ENCODE results near the gene ANO7.

Gene ANO7, protein sequence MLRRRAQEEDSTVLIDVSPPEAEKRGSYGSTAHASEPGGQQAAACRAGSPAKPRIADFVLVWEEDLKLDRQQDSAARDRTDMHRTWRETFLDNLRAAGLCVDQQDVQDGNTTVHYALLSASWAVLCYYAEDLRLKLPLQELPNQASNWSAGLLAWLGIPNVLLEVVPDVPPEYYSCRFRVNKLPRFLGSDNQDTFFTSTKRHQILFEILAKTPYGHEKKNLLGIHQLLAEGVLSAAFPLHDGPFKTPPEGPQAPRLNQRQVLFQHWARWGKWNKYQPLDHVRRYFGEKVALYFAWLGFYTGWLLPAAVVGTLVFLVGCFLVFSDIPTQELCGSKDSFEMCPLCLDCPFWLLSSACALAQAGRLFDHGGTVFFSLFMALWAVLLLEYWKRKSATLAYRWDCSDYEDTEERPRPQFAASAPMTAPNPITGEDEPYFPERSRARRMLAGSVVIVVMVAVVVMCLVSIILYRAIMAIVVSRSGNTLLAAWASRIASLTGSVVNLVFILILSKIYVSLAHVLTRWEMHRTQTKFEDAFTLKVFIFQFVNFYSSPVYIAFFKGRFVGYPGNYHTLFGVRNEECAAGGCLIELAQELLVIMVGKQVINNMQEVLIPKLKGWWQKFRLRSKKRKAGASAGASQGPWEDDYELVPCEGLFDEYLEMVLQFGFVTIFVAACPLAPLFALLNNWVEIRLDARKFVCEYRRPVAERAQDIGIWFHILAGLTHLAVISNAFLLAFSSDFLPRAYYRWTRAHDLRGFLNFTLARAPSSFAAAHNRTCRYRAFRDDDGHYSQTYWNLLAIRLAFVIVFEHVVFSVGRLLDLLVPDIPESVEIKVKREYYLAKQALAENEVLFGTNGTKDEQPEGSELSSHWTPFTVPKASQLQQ

DNA sequence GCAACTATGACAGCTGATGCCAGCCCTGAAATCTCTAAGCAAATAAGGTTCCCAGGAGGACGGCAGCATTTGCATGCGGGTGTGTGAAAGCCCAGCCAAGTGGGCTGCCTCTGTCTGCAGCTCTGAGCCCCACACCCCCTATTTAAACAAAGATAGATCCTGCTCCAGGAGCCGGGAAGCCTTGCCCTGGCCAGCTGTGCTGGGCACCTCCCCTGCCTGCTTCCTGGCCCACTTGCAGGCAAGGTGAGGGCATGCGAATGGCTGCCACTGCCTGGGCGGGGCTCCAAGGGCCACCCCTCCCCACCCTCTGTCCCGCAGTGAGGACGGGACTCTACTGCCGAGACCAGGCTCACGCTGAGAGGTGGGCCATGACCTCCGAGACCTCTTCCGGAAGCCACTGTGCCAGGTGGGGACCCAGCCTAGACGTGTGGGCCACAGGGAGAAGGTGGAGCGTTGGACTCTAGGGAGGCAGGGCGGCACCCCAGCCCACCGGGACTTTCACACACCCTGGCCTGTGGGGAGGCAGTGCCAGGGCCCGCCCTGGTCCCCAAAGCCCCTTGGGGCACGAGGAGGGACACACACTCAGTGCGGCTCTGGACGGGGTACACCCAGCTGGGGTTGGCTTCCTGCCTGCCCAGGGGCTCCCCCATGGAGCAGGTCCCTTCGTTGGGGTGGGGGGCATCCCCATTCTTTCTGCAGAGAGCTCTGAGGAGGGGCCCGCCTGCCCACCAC lies at the start of gene ANO7:
Gene ANO7, plus strand, starts transcription at position 317 of the 732 bp plus-strand sequence. CDS start 1,387 bp downstream, outside the sequence.
- in situ Hi-C loops (cut with MboI; ENCODE audit: low sequenced_read_pairs) = no loop called here

DNA sequence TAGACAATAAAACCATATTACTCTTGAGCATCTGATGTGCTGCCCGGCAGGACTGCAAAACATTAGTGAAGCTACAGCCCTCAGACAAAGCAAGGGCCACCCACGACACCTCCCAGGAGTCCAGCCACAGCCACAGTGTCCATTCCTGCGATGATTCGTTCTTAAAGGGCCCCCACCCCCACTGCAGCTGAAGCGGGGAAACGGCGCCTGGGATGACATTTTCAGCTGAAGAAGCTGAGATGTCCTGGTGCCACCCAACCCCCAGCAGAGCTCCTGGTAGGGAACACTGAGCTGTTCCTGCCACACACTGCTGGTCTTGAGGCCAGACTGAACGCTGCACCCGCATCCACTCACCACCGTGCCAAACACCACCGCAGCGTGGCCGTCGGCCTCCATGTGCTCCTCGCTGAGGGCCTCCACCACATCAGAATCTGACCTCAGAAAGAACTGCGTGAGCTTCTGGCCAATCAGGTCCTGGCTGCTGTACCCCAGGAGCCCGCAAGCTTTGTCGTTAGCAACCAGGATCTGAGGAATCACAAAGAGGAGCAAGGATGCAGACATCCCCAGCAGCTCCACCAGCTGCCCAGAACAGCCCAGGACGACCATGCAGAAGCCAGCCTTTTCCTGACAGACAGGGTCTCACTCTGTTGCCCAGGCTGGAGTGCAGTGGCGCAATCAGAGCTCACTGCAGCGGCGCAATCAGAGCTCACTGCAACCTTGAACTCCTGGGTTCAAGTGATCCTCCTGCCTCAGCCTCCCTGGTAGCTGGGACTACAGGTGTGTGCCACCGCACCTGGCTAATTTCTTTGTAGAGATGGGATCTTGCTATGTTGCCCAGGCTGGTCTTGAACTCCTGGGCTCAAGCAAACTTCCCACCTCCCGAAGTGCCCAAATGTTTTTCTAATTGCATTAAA lies 48.7 kb upstream of the ANO7 start:
- in situ Hi-C loops (cut with MboI; ENCODE audit: low sequenced_read_pairs) = no loop called here

- in situ Hi-C loops (cut with MboI; ENCODE audit: low sequenced_read_pairs) = no loop called here
These were observed 48.0 kb upstream of the ANO7 start for GRCh38 chr2:241140445-241140840.

- in situ Hi-C loops (cut with MboI; ENCODE audit: low sequenced_read_pairs) = no loop called here
These were observed 47.2 kb upstream of the ANO7 start for GRCh38 chr2:241141214-241141770.

- in situ Hi-C loops (cut with MboI; ENCODE audit: low sequenced_read_pairs) = no loop called here
These were observed 46.4 kb upstream of the ANO7 start for GRCh38 chr2:241142063-241142462.

GRCh38 chr2:241142593-241142992 lies 45.9 kb upstream of the ANO7 start:
- in situ Hi-C loops (cut with MboI; ENCODE audit: low sequenced_read_pairs) = no loop called here

GRCh38 chr2:241146286-241146685 lies 42.2 kb upstream of the ANO7 start:
- in situ Hi-C loops (cut with MboI; ENCODE audit: low sequenced_read_pairs) = no loop called here

- in situ Hi-C loops (cut with MboI; ENCODE audit: low sequenced_read_pairs) = no loop called here
These were observed 41.1 kb upstream of the ANO7 start for GRCh38 chr2:241147336-241147735.

DNA sequence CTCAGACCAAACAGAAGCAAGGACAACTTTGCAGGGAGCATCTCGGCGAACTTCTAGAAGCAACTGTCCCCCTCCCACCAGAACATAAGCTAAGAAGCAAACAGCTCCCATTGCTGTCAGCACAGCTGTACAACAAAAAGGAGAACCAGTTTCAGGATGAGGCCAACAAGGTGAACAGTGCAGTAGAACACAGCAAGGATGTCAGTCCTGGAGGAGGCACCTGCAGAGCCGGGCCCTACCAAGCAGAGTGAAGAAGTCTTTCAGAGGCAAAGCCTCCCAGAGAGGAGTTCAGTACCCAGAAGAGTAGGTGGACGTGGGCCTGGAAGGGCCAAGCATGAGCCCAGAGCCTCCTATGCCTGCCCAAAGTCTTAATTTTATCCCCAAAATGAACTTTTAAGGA lies 40.2 kb upstream of the ANO7 start:
- in situ Hi-C loops (cut with MboI; ENCODE audit: low sequenced_read_pairs) = no loop called here

DNA sequence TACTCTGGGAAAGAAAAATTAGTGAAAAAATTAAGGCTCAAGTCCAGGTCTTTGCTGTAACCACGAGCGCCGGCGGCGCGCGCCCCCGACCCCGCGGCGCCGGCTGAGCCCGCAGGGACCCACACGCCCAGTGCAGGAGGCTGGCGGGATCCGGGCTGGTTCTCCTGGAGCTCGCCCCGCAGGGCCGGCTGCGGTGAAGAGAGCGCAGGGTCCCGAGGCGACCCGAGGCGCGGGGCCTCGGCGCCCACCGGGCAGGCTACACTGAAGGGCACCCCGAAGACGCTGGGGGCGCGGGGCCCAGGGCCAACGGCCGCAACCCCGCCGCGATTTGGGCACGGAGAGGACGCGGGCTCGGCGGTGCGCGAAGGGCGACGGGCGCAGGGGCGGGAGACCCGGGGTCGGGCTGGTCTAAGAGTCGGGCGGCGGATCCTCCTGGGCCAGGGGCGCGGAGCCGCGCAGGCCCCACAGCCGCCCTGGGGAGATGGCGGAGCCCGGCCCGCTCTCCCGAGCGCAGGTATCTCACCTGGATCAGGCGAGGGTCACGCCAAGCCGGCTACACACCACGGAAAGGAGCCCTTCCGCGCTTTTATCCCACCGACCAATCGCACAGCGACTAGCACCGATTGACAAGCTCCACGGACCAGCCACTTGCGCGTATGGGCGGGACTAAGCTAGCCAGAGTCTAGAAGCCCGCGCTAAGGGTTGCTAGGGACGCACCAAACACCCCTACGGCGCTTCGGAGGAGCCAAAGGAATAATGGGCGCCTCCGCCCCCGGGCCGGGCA lies 39.4 kb upstream of the ANO7 start, which contains the start of gene PASK:
Gene PASK, minus strand, starts transcription at position 582 of the 784 bp plus-strand sequence. CDS start 6,440 bp downstream, outside the sequence.
- in situ Hi-C loops (cut with MboI; ENCODE audit: low sequenced_read_pairs) = no loop called here

GRCh38 chr2:241149675-241149924 lies 38.9 kb upstream of the ANO7 start:
- in situ Hi-C loops (cut with MboI; ENCODE audit: low sequenced_read_pairs) = no loop called here

- in situ Hi-C loops (cut with MboI; ENCODE audit: low sequenced_read_pairs) = no loop called here
These were observed 38.4 kb upstream of the ANO7 start, which contains the start of gene PPP1R7 for GRCh38 chr2:241149925-241150659. Gene PPP1R7, plus strand, starts transcription at chr2:241150467. Its CDS starts 29 bp downstream, at chr2:241150496.

DNA sequence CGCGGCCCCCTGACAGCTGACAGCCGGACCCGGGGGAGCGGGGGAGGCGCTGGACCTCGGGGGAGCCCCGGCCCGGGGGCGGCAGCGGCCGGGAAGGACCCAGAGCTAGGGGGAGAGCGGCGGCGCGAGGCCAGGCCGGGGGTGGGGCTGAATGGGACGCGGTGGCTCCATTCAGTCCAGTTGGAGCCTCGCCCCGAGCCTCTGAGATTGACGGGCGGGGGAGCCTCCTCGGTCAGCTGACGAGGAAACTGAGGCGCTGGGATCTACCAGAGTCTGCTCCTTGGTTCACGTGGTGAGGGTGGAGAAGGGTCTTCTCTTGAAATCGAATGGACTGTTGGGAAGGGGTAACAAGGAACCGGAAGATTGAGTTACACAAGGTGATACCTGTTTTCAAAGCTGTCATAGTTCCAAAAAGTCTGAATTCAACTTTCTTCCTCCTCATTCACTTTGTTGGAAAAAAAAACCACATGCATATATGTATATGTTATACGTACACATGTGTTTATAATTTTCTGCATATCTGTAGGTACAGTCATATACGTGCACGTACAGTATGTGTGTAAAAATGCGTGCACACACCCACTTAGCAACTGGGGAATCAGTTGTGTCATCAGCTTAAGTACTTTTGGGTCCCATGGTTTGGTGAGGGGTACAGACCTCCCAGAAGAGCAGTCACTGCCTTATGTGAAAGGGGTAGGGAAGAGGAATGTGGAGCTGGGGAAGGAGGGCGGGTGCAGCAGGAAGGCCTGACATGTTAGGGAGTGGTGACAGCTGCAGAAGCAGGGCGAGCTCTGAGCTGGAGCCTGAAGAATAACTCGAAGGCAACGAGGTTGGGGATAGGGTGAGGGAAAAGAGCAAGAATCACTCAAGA lies 37.6 kb upstream of the ANO7 start:
- in situ Hi-C loops (cut with MboI; ENCODE audit: low sequenced_read_pairs) = no loop called here

DNA sequence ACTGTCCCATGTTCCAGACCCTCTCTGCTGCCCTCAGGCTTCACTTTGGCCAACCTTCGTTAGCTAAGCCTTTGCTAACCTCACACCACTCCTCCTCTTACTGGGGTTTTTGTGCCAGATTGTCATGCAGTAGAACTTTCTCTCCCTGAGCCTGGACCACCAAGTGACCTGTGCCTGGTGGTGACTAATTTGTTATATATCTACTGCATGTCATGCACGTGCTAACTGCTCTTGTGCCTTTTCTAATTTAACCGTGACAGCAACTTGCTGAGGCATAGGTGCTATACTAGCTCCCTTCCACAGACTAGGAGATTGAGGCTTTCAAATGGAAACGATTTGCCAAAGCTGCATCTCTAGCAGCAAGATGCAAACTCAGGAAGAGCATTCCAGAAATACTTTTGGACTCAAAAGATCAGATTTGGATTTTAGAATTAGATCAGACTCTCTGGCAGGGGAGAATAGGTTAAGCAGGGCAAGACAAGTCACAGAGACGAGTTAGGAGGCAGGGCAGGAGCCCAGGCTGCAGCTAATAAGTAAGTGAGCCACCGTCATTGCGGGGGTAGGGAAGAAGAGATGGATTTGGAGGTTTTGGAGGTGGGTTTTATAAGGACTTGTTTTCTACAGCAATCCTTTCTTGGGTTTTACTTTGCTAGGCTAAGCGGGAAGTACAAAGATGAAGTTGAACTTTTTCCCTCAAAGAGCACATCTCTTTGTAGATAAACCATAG lies 36.4 kb upstream of the ANO7 start:
- in situ Hi-C loops (cut with MboI; ENCODE audit: low sequenced_read_pairs) = no loop called here

- in situ Hi-C loops (cut with MboI; ENCODE audit: low sequenced_read_pairs) = no loop called here
These were observed 34.9 kb upstream of the ANO7 start for GRCh38 chr2:241153616-241154015.

GRCh38 chr2:241154915-241155314 lies 33.6 kb upstream of the ANO7 start:
- in situ Hi-C loops (cut with MboI; ENCODE audit: low sequenced_read_pairs) = no loop called here

- in situ Hi-C loops (cut with MboI; ENCODE audit: low sequenced_read_pairs) = no loop called here
These were observed 32.5 kb upstream of the ANO7 start for GRCh38 chr2:241155936-241156335.
